Fibroblast of villous mesenchyme (primary cell): ENCODE data around the gene PAX1. TPM values are rescaled to one million over a fixed set of nuclear protein-coding genes. Genes with fewer than 3 reads are reported as not detected.

Experiments
- DNase-seq: peaks from one replicate; pipeline ENCODE4 v3.0.0-alpha.2; 2010; ENCODE audit warnings: low read depth
- H3K4me3 ChIP-seq: 2 replicates; pipeline ENCODE4 v1.5.1; 2011; ENCODE audit warnings: low read depth, mild to moderate bottlenecking, low read length
- total RNA-seq: library from RNA; depleted of rRNA; stranded (reverse); fragments of >200 nt; gene quantifications from 2 replicates; pipeline ENCODE4 v1.2.3, GENCODE V29; 2012
- TF ChIP-seq, protein P1 (sequence below): IDR thresholded peaks from 2 replicates; pipeline ENCODE4 v1.5.1; 2012; ENCODE audit warnings: low read depth, mild to moderate bottlenecking, low read length; ENCODE audit not compliant: insufficient read depth

PAX1 gene
- total RNA-seq: under 0.01 TPM in 1 of 2 replicates, not detected in the other

DNA sequence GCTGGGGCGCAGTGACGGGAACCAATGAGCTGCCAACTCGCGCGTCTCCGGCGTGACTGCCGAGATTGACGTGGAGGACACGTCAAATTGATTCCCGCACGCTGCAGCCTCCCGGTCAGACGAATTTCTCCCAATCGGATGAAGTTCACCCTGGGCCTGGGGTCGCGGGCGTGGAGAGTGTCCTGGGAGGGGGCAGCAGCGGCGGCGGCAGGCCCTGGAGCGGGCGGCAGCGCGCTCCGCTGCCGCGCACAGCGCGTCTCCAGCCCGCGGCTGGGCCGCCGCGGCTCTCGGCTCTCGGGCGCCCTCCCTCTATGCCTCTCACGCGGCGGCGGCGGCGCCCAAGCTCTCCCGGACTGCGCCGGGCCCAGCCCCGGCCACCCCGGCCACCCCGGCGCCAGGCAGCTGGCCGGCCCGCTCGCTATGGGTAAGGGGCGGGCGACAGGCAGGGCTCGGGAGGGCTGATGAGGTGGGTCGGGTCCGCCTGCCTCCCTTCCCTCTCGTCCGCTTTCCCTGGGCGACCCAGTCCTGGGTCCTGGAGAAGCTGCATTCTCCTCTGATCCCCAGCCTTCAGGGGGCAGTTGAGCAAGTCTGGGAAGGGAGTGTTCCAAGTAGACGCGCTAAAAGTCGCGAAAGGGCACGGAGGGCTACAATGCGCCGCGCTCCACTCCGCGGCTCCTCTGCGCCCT, at the start of gene PAX1:
Gene PAX1, plus strand, starts transcription at position 90 of the 686 bp plus-strand sequence. Its CDS starts 49 bp downstream, at position 139.
- H3K4me3 ChIP-seq: no peak within 1 kb of the TSS
- no peak for DNase-seq
- TF ChIP-seq, protein P1, sequence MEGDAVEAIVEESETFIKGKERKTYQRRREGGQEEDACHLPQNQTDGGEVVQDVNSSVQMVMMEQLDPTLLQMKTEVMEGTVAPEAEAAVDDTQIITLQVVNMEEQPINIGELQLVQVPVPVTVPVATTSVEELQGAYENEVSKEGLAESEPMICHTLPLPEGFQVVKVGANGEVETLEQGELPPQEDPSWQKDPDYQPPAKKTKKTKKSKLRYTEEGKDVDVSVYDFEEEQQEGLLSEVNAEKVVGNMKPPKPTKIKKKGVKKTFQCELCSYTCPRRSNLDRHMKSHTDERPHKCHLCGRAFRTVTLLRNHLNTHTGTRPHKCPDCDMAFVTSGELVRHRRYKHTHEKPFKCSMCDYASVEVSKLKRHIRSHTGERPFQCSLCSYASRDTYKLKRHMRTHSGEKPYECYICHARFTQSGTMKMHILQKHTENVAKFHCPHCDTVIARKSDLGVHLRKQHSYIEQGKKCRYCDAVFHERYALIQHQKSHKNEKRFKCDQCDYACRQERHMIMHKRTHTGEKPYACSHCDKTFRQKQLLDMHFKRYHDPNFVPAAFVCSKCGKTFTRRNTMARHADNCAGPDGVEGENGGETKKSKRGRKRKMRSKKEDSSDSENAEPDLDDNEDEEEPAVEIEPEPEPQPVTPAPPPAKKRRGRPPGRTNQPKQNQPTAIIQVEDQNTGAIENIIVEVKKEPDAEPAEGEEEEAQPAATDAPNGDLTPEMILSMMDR: no peak

GRCh38 chr20:21656308-21657067, 49.0 kb upstream of the PAX1 start:
- DNase-seq: no peak
- no peak overlapping the region for H3K4me3 ChIP-seq
- TF ChIP-seq, protein P1: no peak

- DNase-seq: no peak
- no peak overlapping the region for H3K4me3 ChIP-seq
- TF ChIP-seq, protein P1: no peak
Measured at GRCh38 chr20:21661488-21662055, 43.9 kb upstream of the PAX1 start.

- DNase-seq: no peak
- TF ChIP-seq, protein P1: no peak
- H3K4me3 ChIP-seq: no peak overlapping the region
Measured at GRCh38 chr20:21663465-21663864, 42.0 kb upstream of the PAX1 start.

DNA sequence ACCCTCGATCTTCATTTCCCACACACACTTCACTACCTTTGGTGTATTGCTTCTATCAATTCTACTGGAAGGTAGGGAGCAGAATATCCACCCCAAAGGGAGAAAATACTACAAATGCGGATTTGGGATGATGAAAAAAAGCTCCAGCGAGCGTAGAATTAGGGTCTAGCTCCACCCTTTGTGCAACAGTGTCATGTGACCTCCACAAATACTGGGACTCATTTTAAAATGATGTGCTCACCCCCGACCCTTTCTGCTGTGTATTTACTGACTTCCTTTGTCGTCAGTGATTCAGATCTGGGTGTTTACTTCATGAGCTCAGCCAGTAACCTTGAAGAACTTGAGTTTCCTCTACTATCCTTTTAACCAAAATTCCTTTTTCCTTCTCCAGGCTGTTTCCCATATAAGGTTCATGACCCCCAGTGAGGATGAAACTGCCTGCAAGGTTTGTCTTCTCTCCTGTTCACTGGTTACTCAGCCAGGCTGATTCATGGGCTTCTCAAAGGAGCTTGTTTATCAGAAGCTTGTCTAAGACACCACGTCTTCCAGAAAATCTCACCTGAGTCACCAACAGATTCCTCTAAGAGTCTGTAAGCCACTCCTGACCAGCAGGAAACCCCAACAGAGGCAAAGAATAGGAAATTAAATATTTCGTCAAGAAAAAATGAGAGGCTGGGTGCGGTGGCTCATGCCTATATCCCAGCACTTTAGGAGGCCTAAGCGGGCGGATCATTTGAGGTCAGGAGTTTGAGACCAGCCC, 39.6 kb upstream of the PAX1 start:
- DNase-seq: no peak
- TF ChIP-seq, protein P1: no peak
- H3K4me3 ChIP-seq: no peak overlapping the region

DNA sequence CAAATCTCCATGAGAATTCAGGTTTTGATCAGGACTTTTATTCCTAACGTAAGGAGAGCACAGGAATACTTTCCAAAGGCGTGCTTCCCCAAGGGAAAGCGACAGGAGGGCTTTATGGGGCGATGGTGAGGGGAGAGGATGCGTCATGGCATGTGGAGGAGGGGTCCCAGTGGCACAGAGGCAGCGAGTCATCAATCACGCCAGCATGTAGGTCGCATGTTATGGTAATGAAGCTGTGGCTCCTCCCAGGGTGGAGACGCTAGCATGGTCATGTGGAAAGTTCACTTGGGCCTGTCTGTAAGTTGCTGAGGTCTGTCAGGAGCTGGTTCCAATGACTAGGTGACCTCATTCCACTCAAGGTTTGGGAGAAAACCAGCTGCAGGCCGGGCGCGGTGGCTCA, 35.3 kb upstream of the PAX1 start:
- TF ChIP-seq, protein P1: no peak
- no peak overlapping the region for H3K4me3 ChIP-seq
- no peak for DNase-seq
